Measurements from ENCODE around the gene KCNIP1.

GRCh38 chr5:170648541-170648940 is 144.7 kb downstream of the KCNIP1 start:
- TF ChIP-seq CTCF (IDR thresholded peaks at IDR 0.05) (no peak), POLR2A (IDR thresholded peaks at IDR 0.05) (no peak), EP300 (IDR thresholded peaks at IDR 0.05) (no peak)

All from stomach (tissue), 4 donors.